Immature natural killer cell (primary cell): ENCODE measurements around the gene STRA8. TPM values are rescaled to one million over a fixed set of nuclear protein-coding genes. Genes with fewer than 3 reads are reported as not detected.

ENCODE experiments used
- DNase-seq, 3 donors: peaks; one replicate each; pipeline ENCODE4 v3.0.0; 2022; ENCODE audit warnings: mixed read lengths in 1 of 3
- H3K27ac Mint-ChIP-seq, 6 donors: one replicate each; pipeline ENCODE4 v1.8.0; 2020; ENCODE audit warnings: mixed read lengths in 6 of 6, mild to moderate bottlenecking in 5 of 6, inconsistent platforms in 4 of 6, moderate library complexity in 3 of 6
- H3K27me3 Mint-ChIP-seq, 3 donors: one replicate each; pipeline ENCODE4 v1.8.0; 2020 to 2021; ENCODE audit warnings: low read depth in 3 of 3, mild to moderate bottlenecking in 3 of 3, mixed read lengths in 3 of 3, moderate library complexity in 3 of 3, inconsistent platforms in 1 of 3
- H3K36me3 Mint-ChIP-seq, 3 donors: one replicate each; pipeline ENCODE4 v1.8.0; 2020; ENCODE audit warnings: mixed read lengths in 3 of 3, inconsistent platforms in 2 of 3, mild to moderate bottlenecking in 2 of 3
- H3K4me1 Mint-ChIP-seq, 2 donors: one replicate each; pipeline ENCODE4 v1.8.0; 2020; ENCODE audit warnings: inconsistent platforms in 2 of 2, mild to moderate bottlenecking in 2 of 2, mixed read lengths in 2 of 2, moderate library complexity in 1 of 2
- H3K4me3 Mint-ChIP-seq, 5 donors: one replicate each; pipeline ENCODE4 v1.8.0; 2020; ENCODE audit warnings: mild to moderate bottlenecking in 5 of 5, mixed read lengths in 5 of 5, inconsistent platforms in 3 of 5, moderate library complexity in 3 of 5
- H3K9me3 Mint-ChIP-seq, 6 donors: one replicate each; pipeline ENCODE4 v1.8.0; 2020; ENCODE audit warnings: mild to moderate bottlenecking in 6 of 6, mixed read lengths in 6 of 6, inconsistent platforms in 4 of 6, moderate library complexity in 3 of 6
- polyA plus RNA-seq, 3 donors: library from polyadenylated mRNA; unstranded; fragments of 300-500 nt; fragmentation: Illumina TruSeq; gene quantifications; one replicate each; pipeline ENCODE4 v1.2.3, GENCODE V29; 2021

Gene STRA8
- polyA plus RNA-seq, 3 donors from 2014 or later: not detected

DNA sequence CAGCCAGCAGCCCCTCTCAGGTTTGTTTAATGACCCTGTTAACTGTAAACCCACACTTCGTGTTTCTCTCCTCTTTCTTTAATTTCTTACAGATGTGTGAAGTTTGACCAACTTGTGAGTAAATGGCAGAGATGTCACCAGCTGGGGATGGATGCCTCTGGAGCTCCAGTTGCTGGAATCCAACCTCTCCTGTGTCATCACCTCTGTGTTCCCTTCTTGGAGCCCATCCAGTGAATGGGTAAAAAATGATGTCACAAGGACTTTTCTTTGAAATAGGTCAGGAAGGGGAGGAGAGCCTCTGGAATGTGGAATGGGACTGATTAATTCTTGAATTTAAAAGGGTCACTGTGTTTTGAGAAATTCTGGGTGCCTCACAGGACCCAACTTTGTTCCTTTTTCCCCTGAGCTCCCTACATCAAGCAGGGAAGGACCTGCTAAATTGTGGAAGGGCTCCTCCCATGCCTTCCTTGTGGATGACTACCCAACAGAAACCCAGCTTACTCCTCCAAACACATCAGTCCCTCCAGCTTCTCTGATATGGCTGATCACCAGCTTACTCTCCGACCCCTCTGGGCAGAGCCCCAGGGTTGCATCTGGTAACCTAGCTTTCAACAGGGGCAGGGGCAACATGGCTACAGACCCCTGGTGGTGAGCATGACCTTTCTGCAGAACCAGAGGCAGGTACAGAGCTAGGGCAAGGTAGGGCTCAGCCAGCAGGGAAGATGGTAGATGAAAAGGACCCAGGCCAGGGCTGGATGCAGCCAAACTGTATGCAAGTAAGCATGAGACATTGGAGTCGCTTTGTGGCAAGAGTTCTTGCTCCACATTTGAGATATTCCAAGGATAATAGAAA is 67.5 kb downstream of the STRA8 start:
- Mint-ChIP-seq H3K36me3 (peaks cover 0 to 4% (median 0%) of the 10 kb centered on the region in 3 donors), H3K4me3 (no peak overlapping the region), H3K9me3 (no peaks in the 10 kb centered on the region), H3K4me1 (no peaks in the 10 kb centered on the region), H3K27me3 (peaks cover 0 to 8% (median 1%) of the 10 kb centered on the region in 3 donors), H3K27ac (no peak overlapping the region)
- DNase-seq: no peak

Other genes with a start within 250 kb of the STRA8 start
- gene AGBL3, start 247.3 kb upstream of the STRA8 start, polyA plus RNA-seq: 1 to 10 TPM in 1 of 3 donors, under 1 TPM in 1, not detected in 1; 0.43 to 1.2 TPM
- 10 to 100 TPM; 14.5 to 47.5 (median 17.6) TPM for gene TMEM140, start 85.8 kb upstream of the STRA8 start, polyA plus RNA-seq
- gene CYREN, start 63.1 kb upstream of the STRA8 start, polyA plus RNA-seq: 10 to 100 TPM; 34.8 to 54.7 (median 53.1) TPM
- gene WDR91, start 22.3 kb upstream of the STRA8 start, polyA plus RNA-seq: 1 to 10 TPM; 2.1 to 5.8 (median 3.2) TPM